HUES48 (cell line): ENCODE measurements around the gene ZIC5.

ENCODE experiments used
- H3K27ac ChIP-seq: one replicate; pipeline ENCODE4 v1.7.0; 2013; ENCODE audit warnings: low read depth, low read length, inconsistent platforms
- H3K27me3 ChIP-seq: 2 replicates; pipeline ENCODE4 v1.6.1; 2013; ENCODE audit warnings: mild to moderate bottlenecking, low read length; ENCODE audit not compliant: control insufficient read depth, insufficient read depth
- H3K36me3 ChIP-seq: 2 replicates; pipeline ENCODE4 v1.6.1; 2013; ENCODE audit warnings: low read length; ENCODE audit not compliant: control insufficient read depth, insufficient read depth
- H3K4me1 ChIP-seq: 2 replicates; pipeline ENCODE4 v1.6.1; 2013; ENCODE audit warnings: mild to moderate bottlenecking, low read length; ENCODE audit not compliant: control insufficient read depth, insufficient read depth
- H3K4me3 ChIP-seq: 2 replicates; pipeline ENCODE4 v1.5.1; 2013; ENCODE audit warnings: mild to moderate bottlenecking, low read depth, low read length
- H3K9ac ChIP-seq: 2 replicates; pipeline ENCODE4 v1.6.1; 2013; ENCODE audit warnings: mild to moderate bottlenecking, low read depth, low read length, moderate library complexity
- H3K9me3 ChIP-seq: 2 replicates; pipeline ENCODE4 v1.6.1; 2013; ENCODE audit warnings: low read length; ENCODE audit not compliant: control insufficient read depth, insufficient read depth

Gene ZIC5

DNA sequence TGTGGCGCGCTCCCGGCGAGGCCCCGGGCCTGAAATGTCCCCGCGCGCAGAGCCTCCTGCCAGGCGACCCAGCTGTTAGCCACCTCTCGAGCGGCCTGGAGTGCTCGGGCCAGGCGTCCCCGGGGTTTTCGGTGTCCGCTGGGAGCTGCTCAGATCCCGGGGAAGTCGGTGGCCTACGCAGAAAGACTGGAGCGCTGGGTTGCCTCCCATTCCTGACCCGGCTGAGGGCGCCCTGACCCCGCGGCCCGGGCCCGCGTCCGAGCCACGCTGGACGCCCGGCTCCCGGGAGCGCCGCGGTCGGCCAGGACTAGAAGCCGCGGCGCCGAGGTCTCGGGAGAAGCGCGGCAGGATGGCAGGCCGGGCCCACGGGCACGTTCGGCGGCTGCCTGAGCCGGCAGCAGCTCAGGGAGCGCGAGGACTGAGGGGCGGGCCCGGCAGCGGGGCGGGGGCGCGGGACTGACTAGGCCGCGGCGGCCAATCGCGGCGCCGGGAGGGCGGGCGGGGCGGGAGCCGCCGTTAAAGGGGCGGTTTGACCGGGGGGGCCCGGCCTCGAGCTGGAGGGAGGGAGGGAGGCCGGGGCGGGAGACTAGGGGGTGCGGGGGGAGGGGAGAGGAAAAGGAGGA is 8.7 kb upstream of the ZIC5 start:
- peaks cover 63% of the 10 kb centered on the region for H3K27me3 ChIP-seq
- peaks cover 35% of the 10 kb centered on the region for H3K4me1 ChIP-seq
- H3K27ac ChIP-seq: peak overlapping the region; percentile 98
- H3K9me3 ChIP-seq: no peaks in the 10 kb centered on the region
- H3K36me3 ChIP-seq: peaks cover 26% of the 10 kb centered on the region
- peak overlapping the region; percentile 88 for H3K4me3 ChIP-seq
- peak overlapping the region; percentile 79; the same call in 1 of the 2 replicates for H3K9ac ChIP-seq

- H3K27me3 ChIP-seq: peaks cover 62% of the 10 kb centered on the region
- peak overlapping the region; percentile 63; the same call in 1 of the 2 replicates for H3K9ac ChIP-seq
Measured at GRCh38 chr13:99979453-99980200, 8.1 kb upstream of the ZIC5 start.

DNA sequence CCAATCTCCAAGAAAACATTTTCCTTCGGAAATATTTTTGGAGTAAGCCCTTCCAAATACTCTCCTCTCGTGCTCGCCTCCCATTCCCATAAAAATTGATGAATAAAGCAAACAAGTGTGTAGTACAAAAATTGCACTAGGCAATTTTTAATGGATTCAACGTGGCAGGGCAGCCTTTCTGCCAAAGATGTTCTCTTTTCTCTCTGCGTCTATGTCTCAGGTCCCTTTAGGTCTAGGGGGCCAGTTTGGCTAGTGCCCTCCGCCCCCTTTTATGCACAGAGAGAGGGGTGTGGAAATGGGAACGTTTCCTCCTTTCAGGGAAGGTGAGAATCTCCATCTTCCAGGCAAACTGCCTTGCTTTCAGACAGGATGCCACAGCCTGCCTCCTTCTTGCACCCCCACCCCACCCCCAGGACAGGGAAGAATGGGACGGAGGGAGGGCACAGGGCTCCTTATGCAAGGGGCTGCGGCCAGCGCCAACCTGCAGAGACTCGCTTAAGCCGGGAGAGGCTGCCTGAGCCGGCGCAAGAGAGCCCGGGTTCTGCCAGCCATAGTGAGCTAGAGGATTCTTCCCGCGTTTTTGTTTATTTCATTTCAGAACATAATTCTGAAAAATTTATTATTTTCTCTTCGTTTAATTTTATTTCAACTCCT is 7.4 kb upstream of the ZIC5 start:
- Histone ChIP-seq H3K4me3 (peak overlapping the region; percentile 83), H3K9ac (peak overlapping the region; percentile 19; the same call in 1 of the 2 replicates), H3K9me3 (no peaks in the 10 kb centered on the region), H3K36me3 (peaks cover 13% of the 10 kb centered on the region), H3K27me3 (peaks cover 57% of the 10 kb centered on the region), H3K4me1 (peaks cover 48% of the 10 kb centered on the region), H3K27ac (peak overlapping the region; percentile 91)

More at GRCh38 chr13:99979453-99980200, 8.1 kb upstream of the ZIC5 start:
- no peaks in the 10 kb centered on the region for H3K9me3 ChIP-seq
- H3K4me1 ChIP-seq: peaks cover 42% of the 10 kb centered on the region
- peaks cover 20% of the 10 kb centered on the region for H3K36me3 ChIP-seq
- H3K27ac ChIP-seq: peak overlapping the region; percentile 91
- H3K4me3 ChIP-seq: peak overlapping the region; percentile 83

GRCh38 chr13:99977912-99978798 is 6.6 kb upstream of the ZIC5 start:
- no peaks in the 10 kb centered on the region for H3K9me3 ChIP-seq
- peak overlapping the region; percentile 91 for H3K27ac ChIP-seq
- peaks cover 54% of the 10 kb centered on the region for H3K27me3 ChIP-seq
- no peak overlapping the region; the same call in 1 of the 2 replicates for H3K9ac ChIP-seq
- peaks cover 55% of the 10 kb centered on the region for H3K4me1 ChIP-seq
- H3K36me3 ChIP-seq: peaks cover 6% of the 10 kb centered on the region
- peak overlapping the region; percentile 83 for H3K4me3 ChIP-seq

- no peaks in the 10 kb centered on the region for H3K9me3 ChIP-seq
- peaks cover 54% of the 10 kb centered on the region for H3K27me3 ChIP-seq
- H3K27ac ChIP-seq: no peak overlapping the region
- H3K4me1 ChIP-seq: peaks cover 63% of the 10 kb centered on the region
- H3K4me3 ChIP-seq: peak overlapping the region; percentile 83
- H3K9ac ChIP-seq: no peak overlapping the region
- H3K36me3 ChIP-seq: no peaks in the 10 kb centered on the region
Measured at GRCh38 chr13:99977334-99977911, 5.9 kb upstream of the ZIC5 start.

- H3K4me1 ChIP-seq: peaks cover 67% of the 10 kb centered on the region
- no peaks in the 10 kb centered on the region for H3K36me3 ChIP-seq
- H3K9me3 ChIP-seq: no peaks in the 10 kb centered on the region
- no peak overlapping the region for H3K4me3 ChIP-seq
- H3K27me3 ChIP-seq: peaks cover 59% of the 10 kb centered on the region
- no peak overlapping the region for H3K27ac ChIP-seq
- no peak overlapping the region for H3K9ac ChIP-seq
Measured at GRCh38 chr13:99976575-99976974, 5.0 kb upstream of the ZIC5 start.

- Histone ChIP-seq H3K27ac (no peak overlapping the region), H3K36me3 (no peaks in the 10 kb centered on the region), H3K9me3 (no peaks in the 10 kb centered on the region), H3K9ac (no peak overlapping the region), H3K4me1 (peaks cover 67% of the 10 kb centered on the region), H3K27me3 (peaks cover 60% of the 10 kb centered on the region), H3K4me3 (no peak overlapping the region; the same call in 1 of the 2 replicates)
Measured at GRCh38 chr13:99975626-99976025, 4.1 kb upstream of the ZIC5 start.

GRCh38 chr13:99974939-99975561 is 3.5 kb upstream of the ZIC5 start:
- Histone ChIP-seq H3K9ac (peak overlapping the region; percentile 36), H3K27ac (peak overlapping the region; percentile 87), H3K9me3 (no peaks in the 10 kb centered on the region), H3K27me3 (peaks cover 60% of the 10 kb centered on the region), H3K36me3 (no peaks in the 10 kb centered on the region), H3K4me3 (peak overlapping the region; percentile 41), H3K4me1 (peaks cover 67% of the 10 kb centered on the region)

- Histone ChIP-seq H3K4me3 (peak overlapping the region; percentile 41), H3K36me3 (no peaks in the 10 kb centered on the region; the same call in 1 of the 2 replicates), H3K27ac (peak overlapping the region; percentile 87), H3K9me3 (no peaks in the 10 kb centered on the region), H3K4me1 (peaks cover 67% of the 10 kb centered on the region), H3K9ac (peak overlapping the region; percentile 36), H3K27me3 (peaks cover 61% of the 10 kb centered on the region)
Measured at GRCh38 chr13:99974296-99974938, 2.9 kb upstream of the ZIC5 start.
